Adrenal gland (tissue), 12 donors: ENCODE measurements around the gene EHBP1. TPM values are rescaled to one million over a fixed set of nuclear protein-coding genes. Genes with fewer than 3 reads are reported as not detected.

Experiments used
- DNase-seq, 7 donors: peaks; one replicate each; pipeline ENCODE4 v3.0.0-alpha.2; 2019 to 2020
- H3K27ac ChIP-seq, 5 donors: fragments of 200-600 bp; sonication (generic) in 4 of 5; 1 replicate in 3 of 5; 2 replicates in 2 of 5; pipeline versions ENCODE4 v1.5.1 to v1.8.0; 2016 to 2020; ENCODE audit warnings: mild to moderate bottlenecking in 1 of 5
- H3K27me3 ChIP-seq: fragments of 200-600 bp; 2 replicates; pipeline ENCODE4 v1.8.0; 2021
- H3K36me3 ChIP-seq, 2 donors: fragments of 200-600 bp; replicated peaks in 1 of 2; 1 replicate in 1 of 2; 2 replicates in 1 of 2; pipeline versions ENCODE4 v1.5.1 to v1.8.0; 2018 to 2022
- H3K4me1 ChIP-seq, 2 donors: fragments of 200-600 bp; replicated peaks in 1 of 2; 1 replicate in 1 of 2; 2 replicates in 1 of 2; pipeline versions ENCODE4 v1.5.1 to v1.8.0; 2018 to 2021
- H3K4me3 ChIP-seq, 4 donors: fragments of 200-600 bp; sonication (generic) in 3 of 4; one replicate each; pipeline ENCODE4 v1.5.1; 2016 to 2018
- H3K9me3 ChIP-seq, 3 donors: fragments of 200-600 bp; sonication (generic) in 1 of 3; replicated peaks in 1 of 3; 1 replicate in 2 of 3; 2 replicates in 1 of 3; pipeline versions ENCODE4 v1.5.1 to v1.8.0; 2016 to 2021
- POLR2A ChIP-seq, 2 donors: fragments of 450-650 bp; IDR thresholded peaks; one replicate each; pipeline ENCODE4 v1.6.1; 2017; ENCODE audit warnings: antibody characterized with exemption in 2 of 2, mild to moderate bottlenecking in 2 of 2, moderate library complexity in 1 of 2
- WGBS, 4 donors: extraction: QIAGEN DNeasy Blood & Tissue Kit in 2 of 4; methylation state at CpG; one replicate each; pipeline versions ENCODE4 v1.1.5 to v1.1.7; 2013 to 2017; 5-methylcytosine and 5-hydroxymethylcytosine counted together
- intact Hi-C, 2 donors: fragments of 100-400 bp; cut with DNase I; formaldehyde crosslinking; loops; one replicate each; pipeline versions ENCODE4 v1.14.1 to v1.15.0; 2022 to 2023
- polyA plus RNA-seq, 3 donors: library from polyadenylated mRNA; stranded (reverse); fragments of 200-250 nt in 2 of 3; fragments of 350-450 nt in 1 of 3; fragmentation: Illumina TruSeq in 1 of 3; extraction: RNeasy Lipid Tissue Mini Kit (QIAGEN cat#74804) in 1 of 3; gene quantifications; one replicate each; pipeline ENCODE4 v1.2.3, GENCODE V29; 2013 to 2014
- total RNA-seq, 9 donors: library from RNA; depleted of rRNA in 4 of 9; stranded (reverse); fragments of >200 nt in 4 of 9; fragments of 120-200 nt in 1 of 9; fragmentation: NEBNext Ultra II Directional in 1 of 9; extraction: Animal tissue kit (Norgen Biotek cat#: 25700) in 1 of 9; gene quantifications; one replicate each; pipeline versions ENCODE4 v1.1.0 to v1.2.4, GENCODE V29; 2013 to 2023
- TF ChIP-seq, protein P1 (sequence below), 6 experiments: fragments of 450-650 bp in 4 of 6; fragments of 200-600 bp in 2 of 6; sonication (generic) in 1 of 6; IDR thresholded peaks; 1 replicate in 5 of 6; 2 replicates in 1 of 6; pipeline versions ENCODE4 v1.5.1 to v1.8.0; 2016 to 2021; ENCODE audit warnings: antibody characterized with exemption in 6 of 6, mild to moderate bottlenecking in 2 of 6, moderate library complexity in 1 of 6
- donor health status: healthy with polysubstance abuse.
- donor health status: Bipolar disorder and iron deficiency.
- donor health status: DM: yes; HTN: yes; CAD: no.
- donor health status: DM: no; HTN: no; CAD: no.
- donor health status: DM: no; HTN: no; CAD: no.
- donor health status: DM: yes; HTN: yes; CAD: no.

EHBP1 gene
- total and polyA plus RNA-seq, 12 donors, result 13.5 to 83.6 (median 46.3) TPM

DNA sequence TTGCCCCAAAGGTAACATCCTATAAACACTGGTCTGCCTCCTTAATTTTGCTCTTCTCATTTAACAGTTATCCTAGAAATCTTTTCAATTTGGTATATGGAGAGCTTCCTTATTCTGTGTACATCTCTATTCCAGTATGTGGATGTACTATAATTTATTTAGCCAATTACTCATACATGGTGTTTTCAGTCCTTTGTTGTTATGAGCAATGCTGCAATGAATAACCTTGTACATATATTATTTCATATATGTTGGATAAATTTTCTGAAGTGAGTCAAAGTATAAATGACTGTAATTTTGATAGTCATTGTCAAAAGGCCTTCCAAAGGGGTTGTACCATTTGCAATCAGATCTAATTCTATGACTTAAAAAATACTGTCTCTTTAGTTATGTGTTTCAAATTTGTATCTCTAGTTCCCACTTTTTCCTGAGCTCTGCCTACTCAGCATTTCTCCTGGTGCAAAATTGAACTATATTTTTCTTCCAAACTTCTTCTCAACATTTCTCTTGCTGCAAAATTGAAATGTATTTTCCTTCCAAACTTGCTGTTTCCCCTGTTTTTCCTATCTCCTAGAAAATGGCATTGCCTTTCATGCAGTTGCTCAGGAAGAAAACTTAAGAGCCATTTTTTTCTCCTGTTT, 191.8 kb downstream of the EHBP1 start:
- Histone ChIP-seq H3K4me3 (no peak overlapping the region), H3K27ac (no peak overlapping the region), H3K36me3 (no peaks in the 10 kb centered on the region), H3K27me3 (no peaks in the 10 kb centered on the region), H3K9me3 (no peaks in the 10 kb centered on the region), H3K4me1 (no peaks in the 10 kb centered on the region)
- intact Hi-C loops, result no loop called here
- DNase-seq, result no peak
- TF ChIP-seq, protein P1, sequence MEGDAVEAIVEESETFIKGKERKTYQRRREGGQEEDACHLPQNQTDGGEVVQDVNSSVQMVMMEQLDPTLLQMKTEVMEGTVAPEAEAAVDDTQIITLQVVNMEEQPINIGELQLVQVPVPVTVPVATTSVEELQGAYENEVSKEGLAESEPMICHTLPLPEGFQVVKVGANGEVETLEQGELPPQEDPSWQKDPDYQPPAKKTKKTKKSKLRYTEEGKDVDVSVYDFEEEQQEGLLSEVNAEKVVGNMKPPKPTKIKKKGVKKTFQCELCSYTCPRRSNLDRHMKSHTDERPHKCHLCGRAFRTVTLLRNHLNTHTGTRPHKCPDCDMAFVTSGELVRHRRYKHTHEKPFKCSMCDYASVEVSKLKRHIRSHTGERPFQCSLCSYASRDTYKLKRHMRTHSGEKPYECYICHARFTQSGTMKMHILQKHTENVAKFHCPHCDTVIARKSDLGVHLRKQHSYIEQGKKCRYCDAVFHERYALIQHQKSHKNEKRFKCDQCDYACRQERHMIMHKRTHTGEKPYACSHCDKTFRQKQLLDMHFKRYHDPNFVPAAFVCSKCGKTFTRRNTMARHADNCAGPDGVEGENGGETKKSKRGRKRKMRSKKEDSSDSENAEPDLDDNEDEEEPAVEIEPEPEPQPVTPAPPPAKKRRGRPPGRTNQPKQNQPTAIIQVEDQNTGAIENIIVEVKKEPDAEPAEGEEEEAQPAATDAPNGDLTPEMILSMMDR (IDR thresholded peaks at IDR 0.05), result no peak
- no peak for TF ChIP-seq POLR2A (IDR thresholded peaks at IDR 0.05)

DNA sequence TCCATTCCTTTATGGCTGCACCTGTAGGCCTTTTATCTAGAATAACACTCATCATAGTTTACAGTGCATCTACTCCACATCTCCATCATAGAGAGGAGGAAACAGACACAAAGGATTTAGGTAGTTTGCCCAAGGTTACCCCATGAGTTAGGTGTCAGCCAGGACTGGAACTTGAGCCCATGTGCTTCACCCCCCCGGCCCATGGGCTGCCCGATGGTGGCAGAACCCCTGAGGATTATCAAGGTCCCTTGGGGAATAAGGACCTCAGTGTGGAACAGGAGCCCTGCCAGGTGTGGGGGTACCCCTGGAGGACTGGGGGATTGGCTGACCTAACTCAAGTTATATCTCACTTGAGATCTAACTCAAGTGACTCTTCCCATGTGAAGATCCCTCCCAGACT, 198.8 kb downstream of the EHBP1 start:
- no peak for DNase-seq
- 95 to 100% (median 98%) methylated on average over 2 of the region's 2 CpGs for WGBS, 4 donors
- H3K27me3 ChIP-seq, result no peaks in the 10 kb centered on the region
- intact Hi-C loops, result no loop called here
- no peak overlapping the region for H3K27ac ChIP-seq
- TF ChIP-seq POLR2A (IDR thresholded peaks at IDR 0.05), result no peak
- TF ChIP-seq, protein P1 (IDR thresholded peaks at IDR 0.05), result no peak
- H3K4me3 ChIP-seq, result no peak overlapping the region
- H3K4me1 ChIP-seq, result no peaks in the 10 kb centered on the region
- H3K36me3 ChIP-seq, result no peaks in the 10 kb centered on the region
- no peaks in the 10 kb centered on the region for H3K9me3 ChIP-seq

DNA sequence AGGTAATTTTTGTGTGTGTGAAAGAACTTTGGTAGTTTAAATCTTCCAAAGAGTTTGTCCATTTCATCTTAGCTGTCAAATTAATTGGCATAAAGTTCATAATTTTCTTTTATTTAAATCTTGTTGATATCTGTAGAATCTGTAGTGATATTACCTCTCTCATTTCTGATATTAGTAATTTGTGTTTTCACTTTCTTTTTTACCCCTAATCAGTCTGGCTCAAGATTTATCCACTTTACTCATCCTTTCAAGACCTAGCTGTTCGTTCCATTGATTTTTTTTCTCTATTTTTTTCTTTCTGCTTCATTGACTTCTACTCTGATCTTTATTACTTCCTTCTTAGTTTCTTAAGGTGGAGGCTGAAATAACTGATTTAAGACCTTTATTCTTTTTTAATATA, 202.6 kb downstream of the EHBP1 start:
- 72 to 83% (median 80%) methylated on average over 1 of the region's 1 CpG for WGBS, 4 donors
- H3K9me3 ChIP-seq, result no peaks in the 10 kb centered on the region
- H3K36me3 ChIP-seq, result no peaks in the 10 kb centered on the region
- no peak for DNase-seq
- intact Hi-C loops, result no loop called here
- no peak overlapping the region for H3K27ac ChIP-seq
- H3K27me3 ChIP-seq, result no peaks in the 10 kb centered on the region
- no peak overlapping the region for H3K4me3 ChIP-seq
- H3K4me1 ChIP-seq, result no peaks in the 10 kb centered on the region
- TF ChIP-seq, protein P1 (IDR thresholded peaks at IDR 0.05), result no peak
- TF ChIP-seq POLR2A (IDR thresholded peaks at IDR 0.05), result no peak

DNA sequence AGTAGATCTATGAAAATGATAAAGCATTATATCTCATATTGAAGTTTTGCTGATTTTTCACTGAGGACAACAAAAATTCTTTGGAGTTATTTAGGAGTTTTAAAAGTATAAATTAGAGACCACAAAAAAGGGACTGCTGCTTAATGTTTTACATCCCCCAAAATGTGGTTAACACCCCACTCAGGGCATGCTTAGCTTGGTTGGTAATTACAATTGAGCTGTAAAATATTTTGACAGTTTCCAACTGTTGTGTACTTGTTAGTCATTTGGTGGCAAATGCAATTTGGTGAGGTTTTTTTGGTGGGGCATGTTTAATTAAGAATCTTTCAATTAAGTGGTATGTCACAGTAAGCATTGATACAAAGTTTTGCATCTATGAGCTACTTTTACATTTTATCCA, 207.8 kb downstream of the EHBP1 start:
- TF ChIP-seq, protein P1 (IDR thresholded peaks at IDR 0.05), result no peak
- no peak for TF ChIP-seq POLR2A (IDR thresholded peaks at IDR 0.05)
- H3K27ac ChIP-seq, result no peak overlapping the region
- intact Hi-C loops, result no loop called here
- no peaks in the 10 kb centered on the region for H3K9me3 ChIP-seq
- no peak for DNase-seq
- H3K4me1 ChIP-seq, result no peaks in the 10 kb centered on the region
- H3K4me3 ChIP-seq, result no peak overlapping the region
- no peaks in the 10 kb centered on the region for H3K27me3 ChIP-seq
- no peaks in the 10 kb centered on the region for H3K36me3 ChIP-seq
